Ectodermal cell (in vitro differentiated cells): ENCODE data around the gene FGF14.

Experiments used
- H3K27ac ChIP-seq: 2 replicates; pipeline ENCODE4 v1.7.0; 2013; ENCODE audit warnings: mild to moderate bottlenecking, low read depth, low read length; ENCODE audit not compliant: insufficient read depth, poor library complexity, severe bottlenecking
- H3K27me3 ChIP-seq: 2 replicates; pipeline ENCODE4 v1.7.0; 2013; ENCODE audit warnings: mild to moderate bottlenecking, low read length; ENCODE audit not compliant: insufficient read depth, control insufficient read depth, poor library complexity, severe bottlenecking
- H3K36me3 ChIP-seq: one replicate; pipeline ENCODE4 v1.7.0; 2013; ENCODE audit warnings: low read length; ENCODE audit not compliant: control insufficient read depth, insufficient read depth
- H3K4me1 ChIP-seq: one replicate; pipeline ENCODE4 v1.7.0; 2013; ENCODE audit warnings: low read length; ENCODE audit not compliant: control insufficient read depth, insufficient read depth
- H3K4me3 ChIP-seq: 2 replicates; pipeline ENCODE4 v1.7.0; 2013; ENCODE audit warnings: low read depth, low read length, control low read depth; ENCODE audit not compliant: insufficient read depth
- H3K9me3 ChIP-seq: 2 replicates; pipeline ENCODE4 v1.7.0; 2013; ENCODE audit warnings: mild to moderate bottlenecking, low read length, moderate library complexity; ENCODE audit not compliant: control insufficient read depth
- WGBS, 2 experiments: methylation state at CpG; one replicate each; pipeline ENCODE4 v1.1.7; 2013; ENCODE audit warnings: missing lambda C conversion rate in 2 of 2; 5-methylcytosine and 5-hydroxymethylcytosine counted together

The FGF14 gene

GRCh38 chr13:102369302-102369701 is 32.5 kb downstream of the FGF14 start:
- no peaks in the 10 kb centered on the region for H3K9me3 ChIP-seq
- H3K4me1 ChIP-seq = no peaks in the 10 kb centered on the region
- 89 to 97% methylated on average over 2 of the region's 2 CpGs for WGBS, 2 experiments
- H3K36me3 ChIP-seq = no peaks in the 10 kb centered on the region
- no peak overlapping the region for H3K4me3 ChIP-seq
- no peaks in the 10 kb centered on the region for H3K27me3 ChIP-seq
- H3K27ac ChIP-seq = no peak overlapping the region

GRCh38 chr13:102367836-102368235 is 34.0 kb downstream of the FGF14 start:
- no peak overlapping the region for H3K27ac ChIP-seq
- no peaks in the 10 kb centered on the region for H3K36me3 ChIP-seq
- H3K27me3 ChIP-seq = no peaks in the 10 kb centered on the region
- WGBS, 2 experiments = 97% methylated on average over 11 to 13 of the region's 14 CpGs
- H3K4me3 ChIP-seq = no peak overlapping the region
- no peaks in the 10 kb centered on the region for H3K9me3 ChIP-seq
- H3K4me1 ChIP-seq = no peaks in the 10 kb centered on the region

GRCh38 chr13:102361113-102361512 is 40.7 kb downstream of the FGF14 start:
- Histone ChIP-seq H3K36me3 (no peaks in the 10 kb centered on the region), H3K27ac (no peak overlapping the region), H3K27me3 (no peaks in the 10 kb centered on the region), H3K4me1 (no peaks in the 10 kb centered on the region), H3K4me3 (no peak overlapping the region), H3K9me3 (no peaks in the 10 kb centered on the region)
- 96% methylated on average over 2 of the region's 2 CpGs for WGBS, 2 experiments

- no peak overlapping the region for H3K27ac ChIP-seq
- no peaks in the 10 kb centered on the region for H3K36me3 ChIP-seq
- H3K4me1 ChIP-seq = no peaks in the 10 kb centered on the region
- WGBS, 2 experiments = 100% methylated on average over 2 of the region's 2 CpGs; no CpG with 5 or more reads in 1 of the 2 experiments
- H3K27me3 ChIP-seq = no peaks in the 10 kb centered on the region
- H3K4me3 ChIP-seq = no peak overlapping the region
- no peaks in the 10 kb centered on the region for H3K9me3 ChIP-seq
Observed at GRCh38 chr13:102359264-102359663, 42.6 kb downstream of the FGF14 start.

- H3K4me3 ChIP-seq = no peak overlapping the region
Observed at GRCh38 chr13:102355251-102355650, 46.6 kb downstream of the FGF14 start.

GRCh38 chr13:102354011-102354410 is 47.8 kb downstream of the FGF14 start:
- Histone ChIP-seq H3K9me3 (no peaks in the 10 kb centered on the region), H3K36me3 (no peaks in the 10 kb centered on the region), H3K27ac (no peak overlapping the region), H3K4me3 (no peak overlapping the region), H3K4me1 (no peaks in the 10 kb centered on the region), H3K27me3 (no peaks in the 10 kb centered on the region)
- WGBS, 2 experiments = 87 to 100% methylated on average over 1 of the region's 1 CpG

More at GRCh38 chr13:102355251-102355650, 46.6 kb downstream of the FGF14 start:
- H3K36me3 ChIP-seq = no peaks in the 10 kb centered on the region
- WGBS, 2 experiments = 97 to 98% methylated on average over 2 to 3 of the region's 3 CpGs
- no peaks in the 10 kb centered on the region for H3K4me1 ChIP-seq
- H3K9me3 ChIP-seq = no peaks in the 10 kb centered on the region
- no peaks in the 10 kb centered on the region for H3K27me3 ChIP-seq
- no peak overlapping the region for H3K27ac ChIP-seq

- WGBS, 2 experiments = 81 to 82% methylated on average over 5 of the region's 5 CpGs
- Histone ChIP-seq H3K36me3 (no peaks in the 10 kb centered on the region), H3K4me3 (no peak overlapping the region), H3K9me3 (no peaks in the 10 kb centered on the region), H3K27me3 (no peaks in the 10 kb centered on the region), H3K4me1 (no peaks in the 10 kb centered on the region), H3K27ac (no peak overlapping the region)
Observed at GRCh38 chr13:102351521-102351920, 50.3 kb downstream of the FGF14 start.

- WGBS, 2 experiments = 89 to 92% methylated on average over 7 of the region's 7 CpGs
- Histone ChIP-seq H3K9me3 (no peaks in the 10 kb centered on the region), H3K36me3 (no peaks in the 10 kb centered on the region), H3K4me3 (no peak overlapping the region), H3K27me3 (no peaks in the 10 kb centered on the region), H3K27ac (no peak overlapping the region), H3K4me1 (no peaks in the 10 kb centered on the region)
Observed at GRCh38 chr13:102347490-102347889, 54.4 kb downstream of the FGF14 start.

- 92 to 94% methylated on average over 5 of the region's 5 CpGs for WGBS, 2 experiments
- Histone ChIP-seq H3K4me1 (no peaks in the 10 kb centered on the region), H3K4me3 (no peak overlapping the region), H3K36me3 (no peaks in the 10 kb centered on the region), H3K27me3 (no peaks in the 10 kb centered on the region), H3K27ac (no peak overlapping the region), H3K9me3 (no peaks in the 10 kb centered on the region)
Observed at GRCh38 chr13:102346769-102347168, 55.1 kb downstream of the FGF14 start.

- H3K4me1 ChIP-seq = no peaks in the 10 kb centered on the region
- no peaks in the 10 kb centered on the region for H3K27me3 ChIP-seq
- H3K9me3 ChIP-seq = no peaks in the 10 kb centered on the region
- H3K4me3 ChIP-seq = no peak overlapping the region
- H3K27ac ChIP-seq = no peak overlapping the region
- H3K36me3 ChIP-seq = no peaks in the 10 kb centered on the region
Observed at GRCh38 chr13:102344410-102344809, 57.4 kb downstream of the FGF14 start.
